ENCODE data around the gene PAX2.

GRCh38 chr10:100869399-100869798 lies 124.0 kb downstream of the PAX2 start:
- no peak for TF ChIP-seq CTCF (IDR thresholded peaks at IDR 0.05; ENCODE audit: low read depth, low read length, missing input control)
- TF ChIP-seq RAD21 (IDR thresholded peaks at IDR 0.05), result no peak
- TF ChIP-seq REST (IDR thresholded peaks at IDR 0.05), result no peak
- no peak for TF ChIP-seq MAX (IDR thresholded peaks at IDR 0.05)
- TF ChIP-seq, protein P1, sequence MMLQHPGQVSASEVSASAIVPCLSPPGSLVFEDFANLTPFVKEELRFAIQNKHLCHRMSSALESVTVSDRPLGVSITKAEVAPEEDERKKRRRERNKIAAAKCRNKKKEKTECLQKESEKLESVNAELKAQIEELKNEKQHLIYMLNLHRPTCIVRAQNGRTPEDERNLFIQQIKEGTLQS (IDR thresholded peaks at IDR 0.05), result no peak
- no peak for TF ChIP-seq SP1 (IDR thresholded peaks at IDR 0.05)
- no peak for TF ChIP-seq FOXA2 (IDR thresholded peaks at IDR 0.05)

Measured in liver (tissue), 3 donors.